HG03135 (cell line): Measurements from ENCODE around the gene AGTR1.
A peak's percentile ranks its signal among the peaks of the same experiment; 100 is the strongest.
"Not testable (repeated sequence)": the region's sequence is repeated elsewhere in the genome, so short reads cannot be mapped to it uniquely, and the experiment has no call there.

ENCODE experiments used
- ATAC-seq: cut with Tn5 transposase; IDR thresholded peaks from one replicate; pipeline ENCODE4 v1.9.1; 2021; ENCODE audit warnings: mild to moderate bottlenecking, moderate library complexity; ENCODE audit not compliant: unreplicated experiment

AGTR1 gene

DNA sequence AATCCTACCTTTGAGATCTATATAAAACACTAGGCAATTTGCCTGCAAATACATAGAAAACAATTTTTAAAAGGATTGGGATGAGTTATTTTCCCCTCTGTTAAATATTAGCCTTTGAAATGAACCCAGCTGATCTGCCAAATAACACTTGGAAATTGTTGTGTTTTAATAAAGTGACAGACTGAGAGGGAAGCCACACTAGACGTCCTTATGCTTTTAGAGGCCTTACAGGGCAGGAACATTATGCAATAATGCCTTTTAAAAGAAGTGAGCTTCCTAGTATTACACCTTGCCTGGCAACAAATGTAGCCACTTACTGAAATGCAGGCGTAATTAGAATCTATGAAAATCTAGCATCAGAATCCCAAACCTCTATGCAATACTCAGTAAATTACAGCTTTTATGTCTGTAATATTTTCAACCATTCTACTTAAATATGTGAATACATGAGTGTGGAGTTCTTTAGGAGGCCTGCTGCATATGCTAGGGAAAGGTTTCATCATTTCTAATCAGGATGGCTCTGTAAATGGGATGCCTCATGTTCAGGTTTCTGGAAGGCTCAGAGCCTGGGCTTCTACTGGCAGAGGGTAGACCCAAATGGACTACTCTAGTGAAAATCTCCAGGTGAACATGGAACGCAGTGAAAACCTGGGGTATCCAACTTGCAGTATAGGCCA is 20.3 kb downstream of the AGTR1 start:
- no peak for ATAC-seq

DNA sequence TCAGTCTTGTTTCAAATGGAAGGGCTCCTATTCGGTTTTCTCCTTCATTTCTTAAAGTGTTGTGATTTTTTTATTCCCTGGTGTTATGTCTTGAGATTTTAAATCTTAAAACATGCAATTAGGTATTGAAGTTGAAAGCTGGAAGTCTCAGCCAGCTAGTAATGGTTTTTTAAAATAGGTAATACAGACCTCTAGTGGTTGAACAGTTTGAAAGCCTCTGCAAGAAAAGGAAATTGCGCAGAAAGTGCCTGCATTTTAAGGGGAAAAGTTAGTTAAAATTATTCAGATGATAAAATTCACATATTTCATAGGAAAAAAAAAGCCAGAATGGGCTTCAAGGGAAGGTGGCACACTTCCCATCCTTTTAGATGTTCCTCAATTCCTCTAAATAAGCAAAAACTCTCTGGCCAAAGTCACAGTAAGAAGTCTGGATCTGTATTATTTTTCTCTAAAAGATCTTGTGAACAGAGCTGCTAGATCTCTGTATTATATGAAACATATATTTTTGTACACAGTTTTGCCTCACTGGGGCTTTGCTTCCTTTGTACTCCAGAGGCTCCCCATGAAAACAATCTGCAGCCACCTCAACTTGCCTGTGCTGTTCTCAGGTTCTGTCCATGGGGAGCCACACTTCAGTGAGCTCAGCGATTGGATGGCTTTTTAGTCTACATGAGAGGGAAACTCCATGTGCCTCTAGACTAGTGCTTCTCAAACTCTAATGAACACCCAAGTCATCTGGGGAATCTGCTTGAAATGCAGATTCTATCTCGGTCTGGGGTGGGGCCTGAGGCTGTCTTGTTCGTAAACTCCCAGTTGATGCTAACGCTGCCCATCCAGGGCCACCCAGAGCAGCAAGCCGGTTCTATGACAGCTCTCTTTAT is 21.5 kb downstream of the AGTR1 start:
- ATAC-seq = no peak

DNA sequence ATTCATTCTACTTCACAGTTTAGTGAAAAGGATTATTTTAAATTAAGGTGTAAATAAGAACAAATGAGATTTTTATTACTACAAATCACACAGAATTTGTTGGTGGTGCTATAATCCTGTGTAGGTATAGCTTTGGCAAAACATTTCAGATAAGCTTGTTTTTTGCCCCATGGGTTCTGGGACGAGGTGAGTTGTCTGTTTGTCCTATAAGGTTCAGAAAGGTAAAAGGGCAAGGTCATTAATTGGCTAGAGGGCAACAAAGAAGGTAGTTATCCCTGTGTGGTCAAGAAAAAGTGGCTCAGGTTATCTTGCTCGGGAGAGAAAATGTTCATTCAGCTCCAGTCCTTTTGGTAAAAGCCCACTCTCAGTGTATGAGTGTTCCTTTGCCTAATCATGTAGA is 23.2 kb downstream of the AGTR1 start:
- no peak for ATAC-seq

DNA sequence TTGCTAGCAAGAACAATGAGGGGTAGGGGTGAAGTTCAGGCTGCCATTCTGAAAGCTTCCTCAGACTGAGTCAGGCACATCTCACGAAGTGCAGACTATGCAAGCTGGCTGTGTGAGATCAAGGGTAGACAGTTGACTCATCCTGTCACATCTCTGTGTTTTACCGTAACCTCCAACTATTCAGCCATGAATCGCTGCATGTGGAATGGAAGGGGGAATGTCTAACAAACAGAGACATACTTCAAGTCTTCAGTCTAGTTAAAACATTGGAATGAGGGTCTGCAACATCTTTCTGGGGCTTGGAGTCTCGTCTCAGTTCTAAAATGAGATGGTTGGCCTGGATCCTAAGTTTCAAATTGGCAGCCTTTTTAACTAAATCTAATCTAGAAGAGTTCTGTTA is 25.9 kb downstream of the AGTR1 start:
- ATAC-seq = no peak

DNA sequence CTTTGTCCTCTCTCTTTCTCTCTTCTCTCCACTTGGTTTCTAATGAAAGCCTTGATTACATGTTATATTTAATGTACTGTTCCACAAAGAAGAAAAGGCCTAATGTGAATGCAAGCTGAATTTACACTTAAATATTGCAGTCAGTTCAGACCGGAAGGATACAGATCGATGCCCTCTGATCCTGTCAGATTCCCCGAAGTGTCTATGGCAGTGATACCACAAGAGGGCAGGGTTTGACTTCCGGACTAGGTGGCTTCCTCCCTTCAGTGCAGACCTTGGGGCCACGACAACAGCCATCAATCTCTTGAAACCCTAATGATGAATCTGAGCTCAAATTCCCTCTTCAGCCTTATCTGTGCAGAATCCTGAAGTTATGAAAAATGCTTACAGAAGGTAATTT is 29.5 kb downstream of the AGTR1 start:
- peak; percentile 89 for ATAC-seq

DNA sequence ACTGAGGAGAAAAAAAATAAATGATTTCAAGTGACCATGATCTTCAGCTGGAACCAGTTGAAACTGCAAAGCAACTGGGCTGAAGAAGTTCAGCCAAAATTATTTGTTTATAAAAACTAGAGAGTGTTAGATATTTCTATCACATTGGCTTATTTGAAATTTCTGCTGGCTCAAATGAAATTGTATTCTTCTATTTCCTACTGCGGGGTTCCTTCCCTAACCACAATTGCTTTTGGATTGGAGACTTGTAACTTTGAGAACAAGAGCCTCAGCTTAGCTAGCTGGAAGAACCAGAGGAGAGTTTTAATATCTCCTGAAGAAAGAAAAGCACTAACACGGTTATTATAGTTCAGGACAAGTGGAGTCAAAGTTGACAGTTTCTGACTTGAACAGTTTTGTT is 31.1 kb downstream of the AGTR1 start:
- no peak for ATAC-seq

DNA sequence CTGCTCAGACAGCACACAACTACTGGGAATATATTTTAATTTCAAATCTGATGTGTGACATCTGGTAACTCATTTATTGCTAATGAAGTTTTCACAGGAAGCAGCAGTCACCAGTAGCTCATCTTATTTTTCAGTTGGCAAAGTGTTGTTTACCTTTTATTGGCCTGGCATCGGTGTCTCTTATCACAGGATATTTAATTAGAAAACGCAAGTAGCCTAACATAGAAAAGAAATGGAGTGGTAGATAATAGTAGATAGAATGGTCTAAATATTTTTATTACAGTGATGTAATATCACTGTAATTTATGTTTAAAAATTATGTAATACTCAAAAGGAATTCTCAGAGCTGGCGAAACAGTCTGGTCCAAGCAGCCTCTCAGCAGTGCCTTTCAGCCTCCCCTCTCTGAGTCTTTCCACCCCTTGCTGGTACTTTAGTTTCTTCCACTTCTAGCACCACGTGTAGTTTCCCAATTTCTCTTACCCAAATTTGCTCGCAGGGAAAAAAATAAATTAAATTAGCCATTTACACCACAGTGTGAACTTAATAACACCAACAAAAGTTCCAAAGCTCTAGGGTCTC is 31.9 kb downstream of the AGTR1 start:
- ATAC-seq = no peak

DNA sequence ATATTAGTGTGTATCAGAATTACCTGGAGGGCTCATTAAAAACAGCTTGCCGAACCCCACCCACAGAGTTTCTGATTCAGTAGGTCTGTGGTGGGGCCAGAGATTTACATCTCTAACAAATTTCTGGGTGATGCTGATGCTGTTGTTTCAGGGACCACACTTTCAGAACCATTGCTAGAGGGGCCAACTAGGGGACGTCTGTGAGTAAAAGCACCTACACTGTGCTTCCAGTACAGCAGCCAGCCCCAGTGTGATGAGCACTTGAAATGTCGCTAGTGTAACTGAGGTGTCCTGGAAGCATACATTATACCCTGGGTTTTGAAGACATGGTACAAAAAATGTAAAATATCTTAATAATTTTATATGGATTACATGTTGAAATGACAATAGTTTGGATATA is 33.0 kb downstream of the AGTR1 start:
- no peak for ATAC-seq

DNA sequence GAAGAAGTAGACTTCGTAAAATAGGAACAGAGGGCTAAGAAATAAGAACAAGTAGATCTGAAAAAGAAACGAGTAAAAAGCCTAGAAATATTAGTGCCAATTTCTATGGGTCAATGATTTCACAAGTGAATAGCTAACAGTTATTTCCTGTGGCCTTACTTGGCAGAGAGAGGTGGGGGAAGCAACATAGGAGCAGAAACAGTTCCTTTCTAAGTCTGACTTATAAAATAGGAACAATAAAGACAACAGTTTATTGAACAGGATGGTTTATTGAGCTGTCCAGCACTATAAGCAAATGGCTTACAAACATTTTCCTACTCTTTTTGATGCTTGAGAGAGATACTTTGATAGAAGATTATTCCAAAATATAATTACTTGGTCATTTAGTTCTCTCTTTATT is 37.9 kb downstream of the AGTR1 start:
- ATAC-seq = no peak

DNA sequence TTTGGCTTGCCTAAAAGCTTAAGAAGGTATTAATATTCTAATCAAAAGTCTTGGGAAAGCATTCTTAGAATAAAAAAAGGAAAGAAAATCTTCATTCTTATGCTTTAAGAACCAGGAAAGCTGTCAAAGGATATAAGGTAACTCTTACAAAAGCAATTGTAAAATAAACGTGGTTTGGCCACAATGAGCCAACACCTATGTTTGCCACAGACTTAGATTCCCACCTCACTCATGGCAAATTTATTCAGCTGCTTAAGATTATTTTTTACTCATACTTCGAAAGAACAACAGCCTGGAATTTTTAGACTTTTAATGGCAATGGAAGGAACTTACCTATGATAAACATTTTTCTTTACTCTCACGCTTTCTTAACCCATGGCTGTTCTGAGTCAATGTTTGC is 38.4 kb downstream of the AGTR1 start:
- ATAC-seq = no peak

DNA sequence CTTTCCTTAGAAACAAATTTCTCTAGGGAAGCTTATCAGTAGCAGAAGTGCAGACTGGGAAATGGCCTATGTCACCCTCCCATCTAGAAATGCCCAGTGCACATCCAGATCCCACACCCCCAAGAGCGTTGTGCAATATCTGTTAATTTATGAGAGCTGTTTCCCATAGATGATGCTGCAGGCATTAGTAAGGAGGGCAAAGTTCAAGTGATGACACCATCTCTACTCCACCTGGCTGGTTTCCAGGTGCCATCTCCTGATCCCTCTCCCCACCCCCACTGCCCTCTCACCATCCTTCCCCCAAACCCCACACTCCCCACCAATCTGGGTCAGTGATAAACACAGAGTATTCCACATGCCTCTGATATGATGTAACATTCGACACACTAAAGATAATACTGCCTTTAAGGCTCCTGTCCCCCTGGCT is 39.4 kb downstream of the AGTR1 start:
- ATAC-seq = no peak

DNA sequence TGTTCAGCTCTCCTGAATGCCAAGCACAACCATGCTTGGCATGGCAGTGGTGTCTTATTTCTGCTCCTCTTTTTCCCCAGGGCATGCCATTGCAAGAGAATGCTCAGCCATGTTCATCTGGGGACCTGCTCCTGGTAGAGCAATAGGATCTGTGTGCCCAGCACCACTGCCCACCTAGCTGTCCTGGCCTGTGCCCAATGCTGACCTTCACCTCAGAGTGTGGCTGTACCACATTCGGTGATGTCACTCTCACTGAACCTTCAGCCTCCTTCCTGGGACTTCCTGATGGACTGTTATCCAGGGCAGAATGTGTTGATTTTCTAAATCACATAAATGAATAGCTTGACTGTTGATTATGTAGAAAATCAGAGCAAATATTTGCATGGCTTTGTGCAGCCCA is 42.0 kb downstream of the AGTR1 start:
- no peak for ATAC-seq

DNA sequence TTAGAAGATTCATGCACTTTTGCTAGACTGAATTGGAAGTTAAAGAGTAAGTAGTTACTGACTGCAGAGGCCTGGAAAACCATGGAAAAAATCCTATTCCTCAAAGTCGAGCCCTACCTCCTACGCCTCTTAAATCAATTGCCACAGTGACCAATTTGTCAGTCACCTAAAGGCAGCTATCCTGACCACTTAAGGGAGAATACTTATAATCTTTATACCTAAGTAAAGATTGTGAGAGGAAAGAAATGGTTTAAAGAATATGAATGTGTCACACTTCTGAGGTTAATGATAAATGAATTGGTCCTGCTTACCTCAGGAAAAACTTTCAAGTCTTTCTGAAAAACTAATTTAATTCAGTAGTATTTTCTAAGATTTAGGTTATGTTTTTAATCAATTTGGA is 42.6 kb downstream of the AGTR1 start:
- no peak for ATAC-seq

DNA sequence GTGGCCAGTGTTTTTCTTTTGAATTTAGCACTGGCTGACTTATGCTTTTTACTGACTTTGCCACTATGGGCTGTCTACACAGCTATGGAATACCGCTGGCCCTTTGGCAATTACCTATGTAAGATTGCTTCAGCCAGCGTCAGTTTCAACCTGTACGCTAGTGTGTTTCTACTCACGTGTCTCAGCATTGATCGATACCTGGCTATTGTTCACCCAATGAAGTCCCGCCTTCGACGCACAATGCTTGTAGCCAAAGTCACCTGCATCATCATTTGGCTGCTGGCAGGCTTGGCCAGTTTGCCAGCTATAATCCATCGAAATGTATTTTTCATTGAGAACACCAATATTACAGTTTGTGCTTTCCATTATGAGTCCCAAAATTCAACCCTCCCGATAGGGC is 43.5 kb downstream of the AGTR1 start:
- ATAC-seq = no peak

DNA sequence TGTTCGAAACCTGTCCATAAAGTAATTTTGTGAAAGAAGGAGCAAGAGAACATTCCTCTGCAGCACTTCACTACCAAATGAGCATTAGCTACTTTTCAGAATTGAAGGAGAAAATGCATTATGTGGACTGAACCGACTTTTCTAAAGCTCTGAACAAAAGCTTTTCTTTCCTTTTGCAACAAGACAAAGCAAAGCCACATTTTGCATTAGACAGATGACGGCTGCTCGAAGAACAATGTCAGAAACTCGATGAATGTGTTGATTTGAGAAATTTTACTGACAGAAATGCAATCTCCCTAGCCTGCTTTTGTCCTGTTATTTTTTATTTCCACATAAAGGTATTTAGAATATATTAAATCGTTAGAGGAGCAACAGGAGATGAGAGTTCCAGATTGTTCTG is 44.4 kb downstream of the AGTR1 start:
- no peak for ATAC-seq

DNA sequence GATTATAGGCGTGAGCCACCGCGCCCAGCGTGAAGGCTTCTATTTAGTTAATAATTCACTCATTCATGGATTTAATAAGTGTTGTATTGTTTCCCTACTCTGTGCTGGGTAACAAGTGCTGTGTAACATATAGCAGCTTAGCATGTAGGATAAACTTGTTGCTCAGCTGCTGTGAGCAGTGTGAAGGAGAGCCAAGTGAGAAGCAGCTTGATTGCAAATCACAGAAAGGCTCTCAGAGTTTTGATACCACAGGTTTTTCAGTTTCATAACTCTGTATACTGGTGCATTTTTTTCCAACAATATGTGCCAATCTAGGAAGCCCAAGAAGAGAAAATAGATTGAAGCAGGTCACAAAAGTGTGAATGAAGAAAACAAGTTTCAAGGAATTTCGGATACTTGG is 48.4 kb downstream of the AGTR1 start:
- no peak for ATAC-seq

DNA sequence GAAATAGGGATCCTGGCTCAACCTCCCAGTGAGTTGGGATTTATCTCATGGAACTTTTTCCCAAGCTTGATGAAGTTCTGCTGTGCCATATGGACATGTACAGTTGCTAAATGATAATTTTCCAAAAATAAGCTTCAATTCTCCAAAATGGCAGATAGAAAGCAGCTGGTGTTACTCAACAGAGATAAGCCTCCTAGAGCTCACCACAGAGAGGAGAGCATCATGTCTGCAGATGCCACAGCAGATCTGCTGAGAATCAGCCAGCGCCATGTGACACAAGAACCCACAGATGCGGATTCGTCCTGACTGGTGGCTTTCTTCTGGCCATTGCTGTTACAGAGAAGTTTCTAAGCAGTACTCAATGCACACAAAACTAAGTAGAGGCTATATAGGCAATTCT is 50.6 kb downstream of the AGTR1 start:
- ATAC-seq = no peak

DNA sequence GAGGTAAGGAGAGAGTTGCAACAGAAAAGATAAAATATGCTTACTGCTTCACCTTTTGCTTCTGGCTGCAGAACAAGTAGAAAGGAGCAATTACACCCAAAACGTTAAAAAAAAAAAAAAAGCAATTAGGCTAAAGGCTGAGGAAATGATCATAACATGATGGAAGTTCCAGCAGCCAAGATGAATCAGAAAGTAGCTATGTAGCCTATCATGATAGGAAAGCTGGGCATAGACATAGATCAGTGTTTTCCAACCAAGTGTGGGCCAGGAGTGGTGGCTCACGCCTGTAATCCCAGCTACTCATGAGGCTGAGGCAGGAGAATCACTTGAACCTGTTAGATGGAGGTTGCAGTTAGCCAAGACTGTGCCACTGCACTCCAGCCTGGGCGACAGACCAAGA is 52.6 kb downstream of the AGTR1 start:
- no peak for ATAC-seq

DNA sequence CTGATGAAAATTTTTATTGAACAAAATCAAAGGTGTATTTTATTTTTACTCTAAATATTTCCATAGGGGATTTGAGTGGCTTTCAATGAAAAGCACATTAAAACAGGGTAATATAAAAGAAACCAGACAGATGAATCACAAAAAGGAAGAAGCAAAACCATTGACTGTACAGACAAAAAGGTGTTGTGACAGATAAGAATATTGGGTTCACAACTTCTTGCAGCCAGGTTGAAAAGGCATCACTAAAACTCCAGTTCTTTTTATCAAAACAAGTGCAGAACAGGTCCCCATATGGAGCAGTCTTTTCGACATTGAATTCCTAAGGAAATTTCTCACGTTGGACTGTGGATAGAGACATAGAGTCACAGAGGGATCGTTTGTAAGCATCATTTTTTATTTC is 53.8 kb downstream of the AGTR1 start:
- no peak for ATAC-seq

DNA sequence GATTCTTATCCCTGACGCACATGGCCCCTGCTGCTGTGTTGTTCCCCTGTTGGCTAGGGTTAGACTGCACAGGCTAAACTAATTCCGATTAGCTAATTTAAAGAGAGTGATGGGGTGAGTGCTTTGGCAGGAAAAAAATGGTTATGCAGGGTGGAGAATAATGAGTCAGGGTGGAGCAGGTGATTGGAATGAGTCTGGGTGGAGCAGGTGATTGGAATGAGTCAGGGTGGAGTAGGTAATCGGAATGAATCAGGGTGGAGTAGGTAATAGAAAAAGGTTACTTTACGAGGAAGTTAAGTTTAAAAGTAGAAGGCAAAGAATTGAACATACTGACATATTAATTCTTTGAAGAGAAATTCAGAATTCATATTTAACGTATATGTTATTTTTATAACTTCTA is 55.7 kb downstream of the AGTR1 start:
- not testable (repeated sequence) for ATAC-seq

DNA sequence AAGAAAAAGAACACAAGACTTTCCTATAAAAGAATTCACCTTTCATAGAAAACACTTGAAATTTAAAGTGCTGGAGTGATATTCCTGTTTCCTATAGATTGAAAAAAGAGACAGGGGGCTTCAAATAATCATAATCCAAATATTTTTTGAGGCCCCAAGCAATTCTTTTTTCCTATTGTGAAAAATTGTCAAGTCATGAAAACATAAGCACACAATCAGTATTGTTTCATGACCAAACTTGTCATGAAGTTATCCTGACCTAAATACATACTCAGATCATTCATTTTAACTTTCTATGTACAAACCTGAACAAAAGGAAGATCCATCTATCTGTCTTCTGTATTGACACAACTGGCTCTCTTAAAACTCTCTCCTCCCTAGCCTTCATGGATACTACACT is 57.9 kb downstream of the AGTR1 start:
- no peak for ATAC-seq

DNA sequence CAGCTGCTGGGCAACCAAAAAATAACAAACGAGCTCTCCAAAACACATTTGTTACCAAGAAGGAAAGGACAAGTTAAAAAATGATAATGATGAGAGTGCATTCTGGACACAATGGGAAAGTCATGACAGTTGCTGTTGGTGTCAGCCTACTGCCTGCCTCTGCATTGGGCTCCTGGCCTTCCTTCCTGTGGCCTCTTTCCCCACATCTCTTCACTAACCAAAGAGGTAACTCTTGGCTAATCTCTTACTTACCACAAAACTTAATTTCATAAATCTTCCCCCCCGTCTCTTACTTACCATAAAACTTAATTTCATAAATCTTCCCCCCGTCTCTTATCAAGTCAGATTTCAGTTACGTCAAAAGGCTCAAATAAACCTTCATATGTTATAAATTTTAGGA is 58.6 kb downstream of the AGTR1 start:
- no peak for ATAC-seq
